Activated CD4-positive, CD25-positive, alpha-beta regulatory T cell treated with anti-CD3 and anti-CD28 coated beads, Interleukin-2, amount 50 U/mL, for 72 hours (primary cell): ENCODE data around the gene NRN1L.
"Not testable (repeated sequence)": the region's sequence is repeated elsewhere in the genome, so short reads cannot be mapped to it uniquely, and the experiment has no call there.

Experiments
- DNase-seq: peaks from one replicate; pipeline ENCODE4 v3.0.0; 2021

NRN1L gene

DNA sequence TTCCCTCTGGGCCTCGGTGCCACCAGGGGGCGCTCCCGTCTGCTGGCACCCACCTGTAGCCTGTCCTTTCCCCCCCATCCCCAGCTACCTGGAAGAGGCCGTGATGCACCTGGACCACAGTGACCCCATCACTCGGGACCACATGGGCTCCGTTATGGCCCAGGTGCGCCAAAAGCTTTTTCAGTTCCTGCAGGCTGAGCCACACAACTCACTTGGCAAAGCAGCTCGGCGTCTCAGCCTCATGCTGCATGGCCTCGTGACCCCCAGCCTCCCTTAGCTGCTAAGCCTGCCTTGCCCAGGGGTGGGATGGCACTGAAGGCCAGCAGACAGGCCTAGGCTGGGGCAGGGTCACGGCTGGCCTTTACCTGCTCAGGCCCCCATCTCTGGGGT is 818 bp upstream of the NRN1L start:
- peak; percentile 71 for DNase-seq

DNA sequence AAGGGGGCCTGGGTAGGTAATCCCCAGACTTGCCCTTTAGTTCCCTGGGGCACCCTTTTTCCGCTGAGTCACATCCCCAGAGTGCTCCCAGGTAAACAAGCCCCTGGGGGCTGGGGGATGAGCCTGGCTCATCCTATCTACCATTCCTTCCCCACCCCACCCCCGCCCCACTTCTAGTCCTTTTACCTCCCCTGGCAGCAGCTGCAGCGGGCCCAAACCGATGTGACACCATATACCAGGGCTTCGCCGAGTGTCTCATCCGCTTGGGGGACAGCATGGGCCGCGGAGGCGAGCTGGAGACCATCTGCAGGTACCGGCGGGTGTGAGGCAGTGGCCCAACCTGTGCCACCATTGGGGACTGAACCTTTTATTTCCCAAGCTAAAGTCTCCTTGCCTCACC is 860 bp downstream of the NRN1L start:
- no peak for DNase-seq

DNA sequence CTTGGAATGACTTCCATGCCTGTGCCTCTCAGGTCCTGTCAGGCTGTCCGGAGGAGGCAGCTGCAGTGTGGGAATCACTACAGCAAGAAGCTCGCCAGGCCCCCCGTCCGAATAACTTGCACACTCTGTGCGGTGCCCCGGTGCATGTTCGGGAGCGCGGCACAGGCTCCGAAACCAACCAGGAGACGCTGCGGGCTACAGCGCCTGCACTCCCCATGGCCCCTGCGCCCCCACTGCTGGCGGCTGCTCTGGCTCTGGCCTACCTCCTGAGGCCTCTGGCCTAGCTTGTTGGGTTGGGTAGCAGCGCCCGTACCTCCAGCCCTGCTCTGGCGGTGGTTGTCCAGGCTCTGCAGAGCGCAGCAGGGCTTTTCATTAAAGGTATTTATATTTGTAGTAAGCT is 1.3 kb downstream of the NRN1L start:
- no peak for DNase-seq

DNA sequence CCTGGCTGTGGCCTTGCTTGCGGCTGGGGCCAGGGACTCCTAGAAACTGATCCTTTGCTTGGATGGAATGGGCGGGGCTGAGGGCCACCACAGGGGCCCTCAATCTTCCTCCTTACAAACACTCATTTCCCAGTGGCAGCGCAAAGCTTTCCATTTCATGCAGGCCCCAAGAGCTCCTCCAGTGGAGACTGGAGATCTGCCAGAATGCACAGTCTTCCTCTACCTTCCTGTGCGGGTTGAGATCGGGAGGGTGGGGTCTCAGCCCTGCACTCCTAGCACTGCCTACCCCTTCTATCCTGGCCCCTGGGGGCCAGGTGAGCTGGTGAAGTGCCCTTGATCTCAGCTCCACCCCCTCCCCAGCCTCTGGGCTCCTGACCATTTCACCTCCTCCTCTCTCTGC is 1.7 kb downstream of the NRN1L start:
- no peak for DNase-seq

DNA sequence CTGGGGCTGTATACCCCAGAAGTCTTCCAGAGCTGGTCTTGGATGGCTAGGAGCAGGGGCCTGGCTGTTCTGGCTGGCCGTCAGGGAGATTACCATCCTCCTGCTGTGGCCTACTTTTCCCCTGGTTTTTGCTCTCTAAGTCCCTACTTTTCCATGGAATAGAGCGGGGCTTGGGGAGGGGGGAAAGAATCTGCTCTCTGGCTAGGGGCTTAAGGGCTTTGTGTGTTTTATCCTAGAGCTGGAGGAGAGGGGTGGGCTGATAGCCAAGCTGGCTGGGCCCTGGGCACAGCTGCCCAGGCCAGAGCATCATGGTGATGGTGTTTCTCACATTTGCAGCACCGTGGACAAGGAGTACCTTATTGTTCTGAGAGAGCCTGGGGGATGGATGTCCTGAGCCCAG is 3.6 kb downstream of the NRN1L start:
- DNase-seq = no peak

DNA sequence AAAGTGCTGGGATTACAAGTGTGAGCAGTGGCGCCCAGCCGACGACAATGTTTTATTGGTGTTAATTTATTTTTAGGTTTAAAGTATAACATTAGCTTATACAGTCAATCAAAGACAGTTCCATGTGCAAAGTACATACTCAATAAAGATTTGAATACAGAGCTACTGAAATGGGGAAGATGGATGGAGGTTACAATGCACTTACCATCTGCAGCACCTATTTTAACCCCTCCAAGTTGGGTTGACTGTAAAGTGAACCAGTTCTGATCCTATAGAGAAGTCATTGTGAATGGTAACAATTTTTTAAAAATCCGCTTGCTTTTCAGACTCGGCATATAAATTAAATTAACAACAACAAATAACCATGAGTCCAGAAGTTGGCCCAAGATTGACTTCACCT is 7.7 kb downstream of the NRN1L start:
- DNase-seq = no peak

DNA sequence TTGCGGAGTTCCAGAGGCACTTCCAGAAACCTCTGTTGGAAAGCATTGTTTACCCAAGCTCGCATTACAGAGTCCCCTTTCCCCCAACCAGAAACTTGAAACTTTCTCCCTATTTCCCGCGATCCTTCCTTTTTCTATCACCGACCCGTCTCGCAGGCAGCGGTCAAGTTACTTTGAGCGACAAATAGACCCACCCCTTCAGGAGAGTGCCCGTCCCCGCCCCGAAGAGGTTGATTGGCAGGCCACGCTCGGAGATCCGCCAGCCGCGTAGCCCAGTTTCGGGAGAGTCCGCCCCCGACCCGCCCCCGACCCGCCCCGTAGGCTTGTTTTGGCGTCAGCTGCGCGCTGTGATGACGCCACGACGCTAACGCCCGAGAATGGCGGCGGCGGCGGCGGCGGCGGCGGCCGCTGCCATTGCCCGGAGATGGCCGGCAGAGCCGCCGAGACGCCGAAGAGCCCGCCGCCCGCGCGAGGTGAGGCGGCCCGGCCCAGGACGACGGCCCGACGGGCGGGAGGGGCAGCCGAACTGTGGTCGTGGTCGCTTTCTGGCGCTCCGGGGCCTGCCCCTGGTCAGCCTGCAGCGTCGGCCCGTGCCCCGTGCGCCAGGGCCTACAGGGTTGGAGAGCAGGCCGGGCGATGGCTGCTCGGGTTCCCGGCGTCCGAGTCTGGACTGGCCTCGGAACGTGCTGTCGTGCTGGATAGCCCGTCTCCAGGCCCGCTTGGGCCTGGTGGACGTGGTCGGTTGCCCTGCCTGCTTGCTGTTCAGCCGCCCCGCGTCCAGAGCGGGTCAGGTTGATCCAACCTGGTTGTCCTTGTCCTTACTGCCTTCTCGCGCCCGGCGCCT is 8.4 kb downstream of the NRN1L start, which contains the start of gene PSKH1:
PSKH1 (plus strand) TSS at position 356 of the 844 bp plus-strand sequence. CDS start 15,496 bp downstream, outside the sequence.
- peak; percentile 92 for DNase-seq

DNA sequence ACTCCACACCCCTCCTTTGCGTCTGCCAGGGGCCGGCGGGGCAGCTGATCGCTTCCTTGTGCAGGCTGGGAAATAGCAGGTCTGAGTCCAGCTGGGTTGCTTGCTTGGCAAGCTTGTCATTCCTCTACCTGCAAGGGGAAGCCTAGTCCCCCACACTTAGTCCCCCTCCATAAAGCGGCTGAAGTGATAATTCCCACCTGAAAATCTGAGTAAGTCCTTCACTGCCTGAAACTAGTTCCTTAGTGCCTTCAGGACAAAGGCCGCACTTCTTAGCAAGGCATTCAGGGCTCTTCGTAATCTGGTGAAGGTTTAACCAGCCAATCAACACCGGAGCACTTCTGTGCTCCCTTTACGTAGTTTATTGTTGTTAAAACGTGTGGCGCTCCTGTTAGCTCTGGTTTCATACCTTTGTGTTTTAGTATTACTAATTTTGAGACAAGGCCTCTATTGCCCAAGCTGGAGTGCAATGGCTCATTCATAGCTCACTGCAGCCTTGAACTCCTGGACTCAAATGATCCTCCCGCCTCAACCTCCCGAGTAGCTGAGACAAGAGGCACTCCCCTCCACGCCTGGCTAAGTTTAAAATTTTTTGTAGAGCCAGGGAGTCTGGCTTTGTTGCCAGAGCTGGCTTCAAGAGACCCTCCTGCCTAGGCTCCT is 9.2 kb downstream of the NRN1L start:
- no peak for DNase-seq

DNA sequence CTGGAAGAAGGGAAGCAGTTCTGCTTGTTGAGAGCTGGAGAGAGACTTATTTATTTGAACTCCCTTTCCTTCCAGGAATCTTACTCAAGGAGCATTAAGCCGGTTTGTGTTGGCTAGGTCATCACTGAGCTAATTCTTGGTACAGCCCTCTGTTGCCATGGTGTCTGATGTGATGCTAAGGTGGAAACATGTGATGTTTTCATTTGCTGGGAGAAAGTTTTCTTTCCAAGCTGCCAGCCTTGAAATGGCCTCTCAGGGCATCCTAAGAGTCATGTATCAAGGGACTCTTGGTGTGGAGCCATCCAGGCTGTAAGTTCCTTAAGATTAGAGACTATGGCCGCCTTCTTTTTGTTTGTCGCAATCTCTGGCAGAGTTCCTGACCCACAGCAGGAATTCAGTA is 12.5 kb downstream of the NRN1L start:
- DNase-seq = no peak

DNA sequence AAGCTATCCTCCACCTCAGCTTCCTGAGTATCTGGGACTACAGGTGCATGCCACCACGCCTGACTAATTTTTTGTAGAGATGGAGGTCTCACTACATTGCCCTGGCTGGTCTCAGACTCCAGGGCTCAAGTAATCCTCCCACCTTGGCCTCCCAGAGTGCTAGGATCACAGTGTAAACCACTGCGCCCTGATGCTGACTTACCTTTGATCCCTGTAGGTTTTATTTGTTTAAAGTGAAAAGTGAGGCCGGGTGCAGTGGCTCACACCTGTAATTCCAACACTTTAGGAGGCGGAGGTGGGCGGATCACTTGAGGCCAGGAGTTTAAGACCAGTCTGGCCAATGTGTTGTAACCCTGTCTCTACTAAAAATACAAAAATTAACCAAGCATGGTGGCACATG is 17.0 kb downstream of the NRN1L start:
- DNase-seq = no peak

DNA sequence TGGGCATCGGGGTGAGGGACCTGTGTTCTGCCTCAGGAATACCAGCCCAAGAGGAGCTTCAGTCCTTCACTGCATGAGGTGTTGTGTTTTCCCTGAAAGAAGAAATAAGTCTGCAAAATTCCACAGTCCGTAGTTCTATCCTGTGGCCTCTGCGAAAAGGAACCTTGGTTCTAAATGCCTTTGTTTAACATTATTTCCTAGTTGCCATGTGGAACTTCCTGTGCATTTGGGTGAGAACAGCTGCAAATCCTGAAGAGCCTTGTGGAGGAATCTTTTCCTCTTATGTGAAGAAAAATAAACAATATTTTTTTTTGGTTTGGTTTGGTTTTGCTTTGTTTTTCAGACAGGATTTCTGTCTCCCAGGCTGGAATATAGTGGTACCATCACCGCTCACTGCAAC is 18.1 kb downstream of the NRN1L start:
- DNase-seq = no peak

DNA sequence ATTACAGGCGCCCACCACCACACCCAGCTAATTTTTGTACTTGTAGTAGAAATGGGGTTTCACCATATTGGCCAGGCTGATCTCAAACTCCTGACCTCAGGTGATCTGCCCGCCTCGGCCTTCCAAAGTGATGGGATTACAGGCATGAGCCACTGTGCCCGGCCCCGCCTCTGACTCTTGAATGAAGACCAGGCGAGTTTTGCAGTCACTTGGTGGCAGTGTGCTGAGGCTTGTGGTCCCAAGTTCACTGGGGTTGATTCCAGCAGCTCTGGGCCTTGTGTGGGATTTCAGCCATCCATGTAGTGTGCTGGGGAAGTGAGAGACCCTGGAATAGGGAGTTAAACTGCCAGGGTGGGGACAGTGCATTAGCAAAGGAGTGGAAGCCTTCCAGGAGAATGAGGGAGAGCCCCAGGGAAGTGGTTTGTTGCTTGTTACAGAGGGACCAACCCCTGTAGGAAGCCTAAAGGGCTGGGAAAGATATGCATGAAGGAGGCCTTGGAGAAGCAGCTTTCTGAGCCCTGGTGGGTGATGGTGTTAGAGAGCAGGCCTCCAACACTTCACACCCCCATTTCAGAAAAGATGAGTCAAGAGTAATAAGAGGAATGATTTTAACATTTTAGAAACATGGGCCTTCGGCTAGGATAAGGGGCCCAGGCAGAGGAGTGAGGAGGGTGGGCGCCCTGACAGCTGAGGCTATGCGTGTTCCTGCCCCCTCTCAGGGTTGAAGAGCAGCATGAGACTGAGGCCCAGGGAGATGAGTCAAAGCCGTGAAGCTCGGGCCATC is 22.9 kb downstream of the NRN1L start:
- DNase-seq = no peak

DNA sequence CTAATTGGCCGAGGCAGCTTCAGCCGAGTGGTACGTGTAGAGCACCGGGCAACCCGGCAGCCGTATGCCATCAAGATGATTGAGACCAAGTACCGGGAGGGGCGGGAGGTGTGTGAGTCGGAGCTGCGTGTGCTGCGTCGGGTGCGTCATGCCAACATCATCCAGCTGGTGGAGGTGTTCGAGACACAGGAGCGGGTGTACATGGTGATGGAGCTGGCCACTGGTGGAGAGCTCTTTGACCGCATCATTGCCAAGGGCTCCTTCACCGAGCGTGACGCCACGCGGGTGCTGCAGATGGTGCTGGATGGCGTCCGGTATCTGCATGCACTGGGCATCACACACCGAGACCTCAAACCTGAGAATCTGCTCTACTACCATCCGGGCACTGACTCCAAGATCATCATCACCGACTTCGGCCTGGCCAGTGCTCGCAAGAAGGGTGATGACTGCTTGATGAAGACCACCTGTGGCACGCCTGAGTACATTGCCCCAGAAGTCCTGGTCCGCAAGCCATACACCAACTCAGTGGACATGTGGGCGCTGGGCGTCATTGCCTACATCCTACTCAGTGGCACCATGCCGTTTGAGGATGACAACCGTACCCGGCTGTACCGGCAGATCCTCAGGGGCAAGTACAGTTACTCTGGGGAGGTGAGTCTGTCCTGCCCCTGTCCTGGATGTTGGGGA is 24.5 kb downstream of the NRN1L start:
- no peak for DNase-seq

DNA sequence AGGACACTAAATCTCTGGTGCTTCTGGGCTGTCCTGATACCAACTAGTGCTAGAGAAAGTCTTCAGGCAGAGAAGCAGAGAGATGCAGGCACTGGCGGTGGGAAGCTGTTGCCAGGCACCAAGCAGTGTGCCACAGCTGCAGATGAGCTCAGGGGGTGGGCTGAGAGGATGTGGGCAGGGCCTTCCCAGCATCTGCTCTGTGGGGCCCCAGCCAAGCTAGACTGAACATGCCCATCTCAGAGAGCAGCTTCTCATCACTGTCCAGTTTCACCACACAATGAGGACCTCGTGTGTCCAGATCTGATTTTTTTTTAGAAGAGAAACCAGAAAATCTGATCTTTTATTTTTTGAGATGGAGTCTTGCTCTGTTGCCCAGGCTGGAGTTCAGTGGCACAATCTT is 25.5 kb downstream of the NRN1L start:
- no peak for DNase-seq

DNA sequence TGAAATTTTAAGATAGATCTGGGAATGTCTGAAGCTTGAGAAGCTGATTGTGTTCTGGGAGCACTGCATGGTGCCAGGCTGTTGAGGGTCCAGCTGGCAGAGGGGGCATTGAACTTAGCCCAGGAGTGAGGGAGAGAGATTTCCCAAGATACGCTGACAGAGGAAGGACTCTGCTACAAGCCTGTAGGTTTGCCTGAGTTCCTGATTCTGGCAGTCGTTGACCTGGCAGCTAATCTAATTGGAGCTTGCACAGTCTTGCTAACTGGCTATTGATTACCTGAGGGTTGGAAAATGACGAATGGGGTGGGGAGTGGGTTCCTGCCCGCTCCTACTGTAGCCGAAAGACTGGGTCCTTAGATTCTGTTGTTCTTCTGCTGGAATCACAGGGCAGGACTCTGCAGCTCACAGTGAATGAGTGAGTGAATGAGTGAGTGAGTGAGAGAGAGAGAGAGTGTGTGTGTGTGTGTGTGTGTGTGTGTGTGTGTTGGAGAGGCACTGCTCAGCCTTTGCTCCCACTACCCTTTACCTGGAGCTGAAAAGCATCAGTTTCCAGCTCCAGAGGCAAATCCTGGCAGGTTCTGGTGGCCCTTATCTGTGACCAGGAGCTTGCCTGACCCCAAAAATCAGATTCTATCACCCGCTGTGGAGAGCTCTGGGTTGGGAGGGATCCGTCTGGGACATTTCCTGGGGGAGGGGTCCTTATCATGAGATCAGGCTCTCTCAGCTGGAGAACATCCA is 30.2 kb downstream of the NRN1L start:
- DNase-seq = no peak

DNA sequence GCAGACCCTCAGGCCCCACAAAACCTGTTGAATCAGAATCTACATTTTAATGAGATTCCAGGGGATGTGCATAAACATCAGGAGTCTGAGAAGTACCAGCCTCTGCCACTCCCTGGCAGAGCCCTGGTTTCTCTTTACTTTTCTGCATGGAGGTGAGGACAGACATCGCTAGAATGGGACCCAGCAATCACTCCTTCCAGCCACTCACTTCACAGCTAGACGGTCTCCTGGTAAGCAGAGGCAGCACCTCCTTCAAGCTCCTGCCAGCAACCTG is 30.7 kb downstream of the NRN1L start:
- not testable (repeated sequence) for DNase-seq

DNA sequence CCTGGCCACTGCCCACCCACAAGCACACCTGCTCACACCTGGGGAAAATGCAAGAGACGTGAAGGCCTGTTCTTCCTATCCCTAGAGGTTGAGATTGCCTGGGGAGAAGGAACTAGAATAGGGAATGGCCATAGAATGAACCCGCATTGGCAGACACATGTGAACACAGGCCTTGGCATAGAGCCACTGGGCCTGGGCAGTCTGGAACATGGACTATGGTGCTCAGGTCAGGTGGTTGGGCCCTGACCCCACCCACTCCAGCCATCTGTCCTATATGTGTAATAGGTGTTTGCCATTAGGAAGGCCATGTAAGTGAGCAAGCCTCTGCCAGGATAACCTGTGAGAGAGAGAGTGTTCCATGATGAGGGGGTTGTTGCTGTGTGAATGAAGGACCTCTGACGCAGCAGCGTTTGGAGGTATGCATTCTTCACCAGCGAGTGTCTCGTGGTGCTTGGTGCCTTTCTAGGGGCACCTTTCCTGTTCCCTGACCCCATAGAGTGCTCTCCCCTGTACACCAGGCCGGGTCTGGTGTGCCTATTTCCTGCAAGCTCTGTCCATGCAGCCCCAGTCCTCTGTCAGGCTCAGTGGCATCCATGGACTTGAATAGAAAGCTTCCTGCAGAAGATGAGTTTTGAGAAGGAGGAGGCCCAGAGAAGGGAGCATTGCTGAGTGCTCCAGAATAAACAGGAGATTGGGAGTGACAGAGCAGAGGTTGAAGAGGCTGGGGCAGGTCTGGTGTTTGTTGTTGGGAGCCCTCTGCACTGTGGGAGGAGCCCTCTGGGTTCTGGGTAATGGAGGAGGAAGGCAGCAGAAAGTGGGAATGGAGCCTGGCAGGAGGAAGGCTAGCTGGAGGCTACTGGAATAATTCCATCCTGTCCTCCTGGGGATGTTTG is 31.4 kb downstream of the NRN1L start:
- no peak for DNase-seq

DNA sequence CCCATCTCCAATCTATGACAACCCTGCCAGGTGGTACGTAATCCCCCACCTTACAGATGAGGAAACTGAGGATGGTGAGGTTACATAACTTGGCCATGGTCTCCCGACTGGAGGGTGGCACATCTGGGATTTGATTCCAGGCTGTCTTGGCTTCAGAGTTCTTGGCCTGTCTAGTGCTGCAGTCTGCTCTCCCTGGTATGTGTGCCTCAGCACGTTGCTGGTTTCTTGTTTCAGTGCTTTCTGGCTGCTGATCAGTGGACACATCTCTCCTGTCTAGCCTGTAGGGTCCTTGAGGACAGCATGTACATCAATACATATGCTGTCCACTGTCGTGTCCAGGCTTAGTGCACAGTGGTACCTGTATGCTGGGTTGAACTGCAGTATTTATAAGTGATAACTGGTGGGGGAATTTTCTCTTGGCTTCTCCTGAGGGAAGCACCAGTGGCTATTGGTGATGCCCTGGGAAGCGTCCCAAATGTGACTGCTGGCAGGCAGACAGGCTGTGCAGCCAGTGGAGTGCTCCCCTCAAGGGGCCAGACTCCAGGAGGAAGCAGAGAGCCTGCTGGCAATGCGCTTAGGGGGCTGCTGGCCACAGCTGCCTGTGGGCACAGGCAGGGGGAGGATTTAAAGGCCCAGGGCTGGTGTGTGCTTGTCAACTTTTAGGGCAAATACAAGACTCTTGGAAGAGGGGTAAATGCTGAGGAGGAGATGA is 32.6 kb downstream of the NRN1L start:
- DNase-seq = no peak

DNA sequence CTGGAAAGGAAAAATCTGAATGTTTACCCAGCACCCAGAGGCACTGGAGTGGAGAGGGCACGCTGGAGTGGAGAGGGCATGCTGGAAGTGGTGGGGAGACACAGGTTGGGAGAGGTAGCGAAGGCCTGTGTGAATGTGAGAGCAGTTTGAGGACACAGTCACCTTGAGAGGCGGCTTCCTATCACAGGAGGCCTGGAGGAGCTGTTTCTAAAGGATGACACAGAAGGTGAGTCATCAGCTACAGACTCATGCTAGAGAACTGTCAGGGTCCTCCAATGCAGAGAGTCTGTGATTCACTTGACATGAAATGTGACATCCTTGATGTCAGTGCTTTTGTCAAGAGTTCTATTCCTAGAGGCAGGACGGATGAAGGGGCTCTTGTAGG is 33.2 kb downstream of the NRN1L start:
- no peak for DNase-seq

DNA sequence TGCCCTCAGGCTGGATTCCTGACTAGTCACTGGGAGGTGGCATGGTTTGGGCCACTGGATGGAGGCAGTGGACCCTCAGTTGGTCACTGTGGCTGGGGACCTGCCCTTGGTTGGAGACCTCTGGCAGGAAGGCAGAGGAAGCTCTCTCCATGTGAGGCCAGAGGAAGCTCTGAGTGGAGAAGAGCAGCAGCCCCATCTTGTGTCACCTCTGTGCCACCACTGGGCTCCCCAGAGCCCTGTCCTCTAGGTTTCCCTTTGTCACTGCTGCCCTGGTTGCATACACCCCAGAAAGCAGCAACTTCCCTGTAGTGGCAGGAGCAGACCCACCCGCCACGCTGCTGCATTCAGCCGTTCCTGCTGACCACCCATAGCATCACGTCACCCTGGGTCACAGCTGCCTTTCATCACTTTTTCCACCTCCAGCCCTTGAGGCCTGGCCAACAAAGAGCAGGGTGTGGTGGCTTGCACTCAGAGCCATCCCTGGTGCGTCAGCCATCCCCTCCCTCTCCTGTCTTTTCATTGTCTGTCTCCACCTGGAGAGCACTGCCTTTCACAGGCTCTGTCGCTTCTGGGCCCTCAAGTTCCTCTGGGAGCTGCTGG is 35.0 kb downstream of the NRN1L start:
- DNase-seq = no peak

DNA sequence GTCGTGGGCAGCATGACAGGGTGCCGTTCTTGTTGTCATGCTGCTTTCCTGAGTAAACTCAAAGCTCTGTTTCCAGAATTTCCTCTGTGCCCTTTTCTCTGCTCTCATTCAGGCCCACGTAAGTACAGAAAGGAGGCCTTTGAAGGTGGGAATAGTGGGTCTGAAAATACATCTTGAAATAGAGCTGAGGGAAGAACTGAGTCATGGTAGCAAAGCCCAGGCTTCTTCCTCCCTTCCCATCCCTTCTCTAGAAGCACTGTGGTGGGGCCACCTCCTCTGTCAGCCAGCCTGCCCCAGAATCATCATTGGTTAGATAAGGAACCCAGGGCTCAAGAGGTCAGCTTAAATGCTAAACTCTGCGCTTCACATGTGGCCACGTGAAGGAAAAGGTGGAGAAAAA is 37.5 kb downstream of the NRN1L start:
- DNase-seq = no peak
